Activated B cell treated with CpG ODN at 0.5 μM for 24 hours (primary cell): ENCODE data around the gene COL18A1. TPM values are rescaled to one million over a fixed set of nuclear protein-coding genes. Genes with fewer than 3 reads are reported as not detected.

ENCODE experiments used
- ATAC-seq: fragments of 200-7000 bp; cut with Tn5 transposase; one replicate; pipeline ENCODE4 v1.10.0; 2021; ENCODE audit warnings: low read depth, mild to moderate bottlenecking, moderate library complexity
- CTCF ChIA-PET: fragments of 350-600 bp; sonication (Branson Sonifier 250); formaldehyde crosslinking; loops from one replicate; lab custom pipeline; 2021; ENCODE audit warnings: antibody characterized with exemption; lab: Charles Lee
- POLR2A ChIA-PET: fragments of 350-600 bp; sonication (Branson Sonifier 250); formaldehyde crosslinking; loops from one replicate; lab custom pipeline; 2021; ENCODE audit warnings: antibody characterized with exemption; lab: Charles Lee
- DNase-seq: peaks from one replicate; pipeline ENCODE4 v3.0.0; 2022
- H3K27ac Mint-ChIP-seq: one replicate; pipeline ENCODE4 v1.8.0; 2020; ENCODE audit warnings: mixed read lengths
- H3K27me3 Mint-ChIP-seq: one replicate; pipeline ENCODE4 v1.8.0; 2021; ENCODE audit warnings: mixed read lengths
- H3K36me3 Mint-ChIP-seq: one replicate; pipeline ENCODE4 v1.8.0; 2021; ENCODE audit warnings: low read depth, mixed read lengths
- H3K4me1 Mint-ChIP-seq: one replicate; pipeline ENCODE4 v1.8.0; 2021; ENCODE audit warnings: mixed read lengths
- H3K4me3 Mint-ChIP-seq: one replicate; pipeline ENCODE4 v1.8.0; 2020; ENCODE audit warnings: mild to moderate bottlenecking, mixed read lengths
- H3K9me3 Mint-ChIP-seq: one replicate; pipeline ENCODE4 v1.8.0; 2020; ENCODE audit warnings: mixed read lengths
- CTCF ChIP-seq: fragments of 200-600 bp; IDR thresholded peaks from one replicate; pipeline ENCODE4 v1.8.0; 2022; ENCODE audit warnings: antibody characterized with exemption, mild to moderate bottlenecking
- intact Hi-C: fragments of 100-400 bp; cut with micrococcal nuclease; formaldehyde crosslinking; loops from one replicate; pipeline ENCODE4 v1.15.1; 2024
- total RNA-seq: library from RNA; stranded (reverse); gene quantifications from 2 replicates; pipeline ENCODE4 v1.2.3, GENCODE V29; 2022

Gene COL18A1
- total RNA-seq, 1 donor from 2014 or later: 1.6 TPM

GRCh38 chr21:45427331-45428271 lies 22.6 kb downstream of the COL18A1 start:
- H3K9me3 Mint-ChIP-seq: no peaks in the 10 kb centered on the region
- intact Hi-C loops: no loop called here
- no peak for TF ChIP-seq CTCF
- DNase-seq (no peak), ATAC-seq (no peak)
- H3K4me1 Mint-ChIP-seq: no peaks in the 10 kb centered on the region
- H3K36me3 Mint-ChIP-seq: no peaks in the 10 kb centered on the region
- POLR2A ChIA-PET: no interaction called here
- peaks cover 3% of the 10 kb centered on the region for H3K27me3 Mint-ChIP-seq
- H3K4me3 Mint-ChIP-seq: no peak overlapping the region
- no peak overlapping the region for H3K27ac Mint-ChIP-seq
- CTCF ChIA-PET: no interaction called here

GRCh38 chr21:45428534-45428933 lies 23.6 kb downstream of the COL18A1 start:
- Mint-ChIP-seq H3K27me3 (peaks cover 6% of the 10 kb centered on the region), H3K4me3 (no peak overlapping the region), H3K27ac (no peak overlapping the region), H3K9me3 (no peaks in the 10 kb centered on the region), H3K36me3 (no peaks in the 10 kb centered on the region), H3K4me1 (no peaks in the 10 kb centered on the region)
- no peak for TF ChIP-seq CTCF
- CTCF ChIA-PET: no interaction called here
- no peak for ATAC-seq
- intact Hi-C loops: no loop called here
- POLR2A ChIA-PET: no interaction called here
- DNase-seq: no peak

DNA sequence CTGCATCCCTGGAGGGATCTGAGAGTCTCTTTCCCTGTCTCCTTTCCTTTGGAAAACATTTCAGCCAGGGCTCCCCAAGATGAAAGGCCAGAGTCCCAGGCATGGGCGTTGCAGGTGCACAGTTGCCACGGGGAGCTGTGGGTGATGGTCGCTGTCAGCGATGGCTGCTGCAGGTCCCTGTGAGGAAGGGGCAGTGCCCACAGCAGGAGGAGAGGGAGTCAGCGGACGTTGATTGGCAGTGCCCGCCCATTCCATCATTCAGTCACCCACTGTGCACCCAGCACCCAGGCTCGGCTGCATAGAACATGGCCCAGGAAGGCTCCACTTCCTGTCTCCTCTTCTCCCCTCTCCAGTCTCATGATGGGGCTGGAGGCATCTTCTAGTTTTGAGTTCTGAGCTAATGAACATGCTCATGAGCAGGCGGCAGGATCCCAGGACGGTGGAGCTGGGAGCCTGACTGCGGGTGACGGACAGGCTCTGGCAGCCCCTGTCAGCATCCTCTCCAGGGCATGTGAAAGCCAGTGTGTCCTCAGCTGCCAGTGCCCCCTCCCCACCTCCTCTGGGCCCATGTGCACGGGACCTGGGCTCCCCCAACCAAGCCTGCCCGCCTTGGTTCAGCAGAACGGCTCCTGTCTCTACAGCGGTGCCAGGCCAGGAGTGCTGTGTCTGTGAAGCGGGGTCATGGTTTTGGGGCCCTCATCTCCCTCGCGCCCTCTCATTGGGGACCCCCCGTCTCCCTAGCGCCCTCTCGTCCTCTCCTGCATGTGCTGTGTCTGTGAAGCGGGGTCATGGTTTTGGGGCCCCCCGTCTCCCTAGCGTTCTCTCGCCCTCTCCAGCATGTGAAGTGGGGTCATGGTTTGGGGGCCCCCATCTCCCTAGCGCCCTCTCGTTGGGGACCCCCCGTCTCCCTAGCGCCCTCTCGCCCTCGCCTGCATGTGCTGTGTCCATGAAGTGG lies 24.5 kb downstream of the COL18A1 start:
- Mint-ChIP-seq H3K27ac (no peak overlapping the region), H3K27me3 (peaks cover 11% of the 10 kb centered on the region), H3K4me3 (no peak overlapping the region), H3K36me3 (no peaks in the 10 kb centered on the region), H3K4me1 (no peaks in the 10 kb centered on the region), H3K9me3 (no peaks in the 10 kb centered on the region)
- DNase-seq (no peak), ATAC-seq (no peak)
- no peak for TF ChIP-seq CTCF
- POLR2A ChIA-PET: no interaction called here
- intact Hi-C loops: no loop called here
- CTCF ChIA-PET: no interaction called here

GRCh38 chr21:45430521-45431501 lies 25.8 kb downstream of the COL18A1 start:
- Mint-ChIP-seq H3K36me3 (no peaks in the 10 kb centered on the region), H3K4me1 (no peaks in the 10 kb centered on the region), H3K27me3 (peaks cover 21% of the 10 kb centered on the region), H3K4me3 (no peak overlapping the region), H3K27ac (no peak overlapping the region), H3K9me3 (no peaks in the 10 kb centered on the region)
- ChIA-PET POLR2A (no interaction called here), CTCF (no interaction called here)
- no peak for TF ChIP-seq CTCF
- DNase-seq (no peak), ATAC-seq (no peak)
- intact Hi-C loops: no loop called here
